ENCODE measurements around the gene SLC6A12. TPM values are rescaled to one million over a fixed set of nuclear protein-coding genes. Genes with fewer than 3 reads are reported as not detected.

SLC6A12 gene
- total RNA-seq, 1 experiment from 2014 or later: 0.79 TPM

- ATAC-seq (no peak), DNase-seq (ENCODE audit: low spot score) (no peak)
- no peak overlapping the region for H3K4me3 Mint-ChIP-seq
- POLR2A ChIA-PET: no interaction called here
- no peak overlapping the region for H3K27ac Mint-ChIP-seq
- H3K27me3 Mint-ChIP-seq (ENCODE audit: low read depth): no peaks in the 10 kb centered on the region; the same call in 1 of the 2 replicates
- no peaks in the 10 kb centered on the region for H3K36me3 Mint-ChIP-seq
- H3K4me1 Mint-ChIP-seq: peaks cover 35% of the 10 kb centered on the region
- no peak for TF ChIP-seq SOX15 (CRISPR knock-in tag; IDR thresholded peaks at IDR 0.05)
- no peak for TF ChIP-seq SMAD3 (CRISPR knock-in tag; IDR thresholded peaks at IDR 0.05; ENCODE audit: borderline replicate concordance)
- no peak for TF ChIP-seq NFE2L1 (CRISPR knock-in tag; IDR thresholded peaks at IDR 0.05)
- TF ChIP-seq MXD4 (CRISPR knock-in tag; IDR thresholded peaks at IDR 0.05; ENCODE audit: borderline replicate concordance): no peak
- no peak for TF ChIP-seq TEAD1 (CRISPR knock-in tag; IDR thresholded peaks at IDR 0.05)
- TF ChIP-seq ZNF219 (CRISPR knock-in tag; IDR thresholded peaks at IDR 0.05; ENCODE audit: borderline replicate concordance): no peak
- TF ChIP-seq ZNF263 (CRISPR knock-in tag; IDR thresholded peaks at IDR 0.05; ENCODE audit: low read depth): no peak
- TF ChIP-seq GABPB1 (CRISPR knock-in tag; IDR thresholded peaks at IDR 0.05): no peak
- no peak for TF ChIP-seq NFYB (CRISPR knock-in tag; conservative IDR thresholded peaks at IDR 0.05; ENCODE audit: low read depth)
- no peak for TF ChIP-seq HMGXB4 (CRISPR knock-in tag; IDR thresholded peaks at IDR 0.05)
- no peak for TF ChIP-seq SP1 (CRISPR knock-in tag; conservative IDR thresholded peaks at IDR 0.05)
- CTCF ChIA-PET: interaction anchor here (0.6 to 4.2 kb wide), 17 partner anchors 11 to 68 kb away, joined by 3 to 44 read pairs (median 7); no protein-coding TSS in a partner anchor
- no peaks in the 10 kb centered on the region for H3K9me3 Mint-ChIP-seq
Measured at GRCh38 chr12:152440-152839, 61.5 kb downstream of the SLC6A12 start.

GRCh38 chr12:151579-151978 is 62.4 kb downstream of the SLC6A12 start:
- Mint-ChIP-seq H3K4me3 (no peak overlapping the region), H3K27me3 (ENCODE audit: low read depth) (no peaks in the 10 kb centered on the region; the same call in 1 of the 2 replicates), H3K36me3 (no peaks in the 10 kb centered on the region), H3K27ac (peak overlapping the region; percentile 20; the same call in 1 of the 2 replicates), H3K4me1 (peaks cover 35% of the 10 kb centered on the region), H3K9me3 (no peaks in the 10 kb centered on the region)
- peak; percentile 35 for ATAC-seq
- no peak for TF ChIP-seq SMAD3 (CRISPR knock-in tag; IDR thresholded peaks at IDR 0.05; ENCODE audit: borderline replicate concordance)
- TF ChIP-seq GTF2I (CRISPR knock-in tag; conservative IDR thresholded peaks at IDR 0.05): no peak
- TF ChIP-seq CBFB (CRISPR knock-in tag; IDR thresholded peaks at IDR 0.05; ENCODE audit: low read depth): no peak
- TF ChIP-seq ZNF281 (CRISPR knock-in tag; IDR thresholded peaks at IDR 0.05): no peak
- no peak for TF ChIP-seq AFF4 (CRISPR knock-in tag; IDR thresholded peaks at IDR 0.05; ENCODE audit: borderline replicate concordance)
- TF ChIP-seq GRHL2 (CRISPR knock-in tag; IDR thresholded peaks at IDR 0.05; ENCODE audit: insufficient replicate concordance, severe bottlenecking): no peak
- POLR2A ChIA-PET: no interaction called here
- DNase-seq (ENCODE audit: low spot score): no peak
- CTCF ChIA-PET: interaction anchor here (0.6 to 4.2 kb wide), 6 partner anchors 11 to 68 kb away, joined by 3 to 44 read pairs (median 6); no protein-coding TSS in a partner anchor
